HG03064 (cell line): Measurements from ENCODE around the gene CUX1.
"Not testable (repeated sequence)": the region's sequence is repeated elsewhere in the genome, so short reads cannot be mapped to it uniquely, and the experiment has no call there.

Source experiments
- ATAC-seq: cut with Tn5 transposase; IDR thresholded peaks from one replicate; pipeline ENCODE4 v1.9.1; 2021; ENCODE audit warnings: low read depth; ENCODE audit not compliant: unreplicated experiment

CUX1 gene

DNA sequence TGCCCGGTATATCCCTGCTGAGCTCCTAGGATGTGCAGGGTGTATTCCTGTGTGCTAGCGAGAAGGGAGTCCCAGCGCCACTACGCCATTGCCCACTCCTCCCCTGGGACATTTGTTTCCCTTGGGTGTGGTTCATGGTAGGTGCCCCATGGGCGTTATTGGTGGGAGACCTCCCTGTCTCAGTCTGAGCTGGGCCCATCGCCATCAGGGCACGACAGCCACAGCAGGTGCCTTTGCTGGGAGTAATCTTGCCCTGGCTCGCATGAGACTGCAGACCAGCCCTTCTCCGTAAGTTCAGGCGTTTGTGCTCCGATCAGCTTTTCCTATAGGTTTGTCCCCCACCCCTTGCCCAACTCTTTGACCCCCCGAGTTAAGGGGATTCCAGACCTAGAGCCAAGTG lies 332.0 kb downstream of the CUX1 start:
- ATAC-seq, result no peak

DNA sequence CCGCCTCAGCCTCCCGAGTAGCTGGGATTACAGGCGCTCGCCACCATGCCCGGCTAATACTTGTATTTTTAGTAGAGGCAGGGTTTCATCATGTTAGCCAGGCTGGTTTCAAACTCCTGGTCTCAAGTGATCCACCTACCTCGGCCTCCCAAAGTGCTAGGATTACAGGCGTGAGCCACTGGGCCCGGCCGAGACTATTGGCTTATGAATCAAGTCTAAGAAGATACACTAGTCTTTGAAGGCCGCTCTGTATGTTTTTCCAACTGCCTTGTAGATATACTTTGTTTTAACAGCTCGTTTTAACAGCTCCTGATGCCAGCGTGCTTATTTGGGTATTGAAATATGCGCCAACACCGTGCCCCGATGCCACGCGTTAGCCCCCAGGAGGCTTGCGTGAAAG lies 332.8 kb downstream of the CUX1 start:
- no peak for ATAC-seq

DNA sequence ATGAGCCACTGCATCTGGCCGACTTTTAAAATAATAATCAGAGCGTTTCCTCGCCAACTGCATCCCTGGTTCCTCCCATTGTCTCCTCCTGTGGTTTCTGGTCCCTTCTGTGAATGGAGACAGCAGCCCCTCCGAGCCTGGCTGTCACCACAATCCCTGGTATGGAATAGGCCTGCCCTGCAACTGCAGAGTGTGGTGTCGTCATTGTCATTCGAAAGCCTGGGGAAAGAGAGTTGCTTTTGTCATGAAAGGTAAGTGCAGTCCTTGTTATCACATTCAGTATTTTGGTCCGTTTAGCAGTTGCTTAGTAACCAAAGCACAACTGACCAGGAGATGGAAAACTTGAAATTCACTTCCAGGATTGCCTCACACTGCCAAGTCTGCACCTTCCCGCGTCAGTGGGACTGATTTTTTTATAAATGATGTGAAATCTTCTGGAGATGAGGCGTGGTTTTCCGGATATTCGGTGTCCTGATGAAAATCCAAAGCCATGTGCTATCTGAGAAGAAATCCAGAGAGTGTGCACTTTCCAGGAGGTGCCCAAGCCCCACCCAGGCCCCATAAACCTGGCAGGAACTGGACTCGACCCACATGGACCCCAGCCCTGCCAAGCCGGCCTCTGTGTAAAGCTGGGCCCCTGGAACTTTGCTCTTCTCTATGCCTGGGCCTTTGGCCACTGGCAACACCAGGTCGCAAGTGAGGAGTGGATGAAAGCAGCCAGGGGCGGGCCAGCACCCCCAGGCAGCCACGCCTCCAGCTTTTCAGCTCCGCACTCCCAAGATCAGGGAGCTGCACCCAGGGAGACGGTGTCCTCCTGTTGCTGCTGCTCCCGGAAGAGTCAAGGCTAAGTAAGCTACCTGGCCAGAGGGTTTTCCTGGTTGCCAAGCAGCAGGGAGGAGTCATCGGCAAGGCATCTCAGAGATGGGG lies 335.5 kb downstream of the CUX1 start:
- ATAC-seq, result no peak

DNA sequence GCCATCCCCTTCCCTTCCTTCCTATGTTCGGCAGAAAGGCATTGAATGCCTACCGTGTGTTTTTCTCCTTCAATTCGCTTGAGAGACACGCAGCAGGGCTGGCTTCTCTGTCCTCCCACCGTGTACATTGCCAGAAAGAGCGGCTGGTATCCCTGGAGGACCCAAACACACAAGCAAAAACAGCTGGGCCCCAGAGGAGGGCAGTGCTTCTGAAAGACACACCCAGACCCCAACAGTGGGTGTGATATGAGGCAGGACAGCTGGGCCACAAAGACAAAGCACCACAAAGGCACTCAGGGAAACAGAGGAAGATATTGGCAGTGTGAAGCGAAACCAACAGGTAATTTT lies 336.1 kb downstream of the CUX1 start:
- ATAC-seq, result no peak

DNA sequence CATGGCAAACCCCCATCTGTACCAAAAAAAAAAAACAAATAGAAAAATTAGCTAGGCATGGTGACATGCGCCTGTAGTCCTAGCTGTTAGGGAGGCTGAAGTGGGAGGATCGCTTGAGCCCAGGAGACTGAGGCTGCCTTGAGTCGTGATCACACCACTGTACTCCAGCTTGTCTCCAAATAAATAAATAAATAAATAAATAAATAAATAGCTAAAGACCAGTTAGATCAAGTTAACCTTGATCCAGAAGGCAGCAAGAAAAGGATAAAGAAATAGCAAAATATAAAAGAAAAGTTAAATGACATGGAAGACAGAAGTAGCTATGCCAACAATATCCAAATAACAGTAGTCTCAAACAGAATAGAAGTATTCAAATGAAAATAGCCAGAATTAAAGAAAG lies 337.0 kb downstream of the CUX1 start:
- ATAC-seq, result no peak

DNA sequence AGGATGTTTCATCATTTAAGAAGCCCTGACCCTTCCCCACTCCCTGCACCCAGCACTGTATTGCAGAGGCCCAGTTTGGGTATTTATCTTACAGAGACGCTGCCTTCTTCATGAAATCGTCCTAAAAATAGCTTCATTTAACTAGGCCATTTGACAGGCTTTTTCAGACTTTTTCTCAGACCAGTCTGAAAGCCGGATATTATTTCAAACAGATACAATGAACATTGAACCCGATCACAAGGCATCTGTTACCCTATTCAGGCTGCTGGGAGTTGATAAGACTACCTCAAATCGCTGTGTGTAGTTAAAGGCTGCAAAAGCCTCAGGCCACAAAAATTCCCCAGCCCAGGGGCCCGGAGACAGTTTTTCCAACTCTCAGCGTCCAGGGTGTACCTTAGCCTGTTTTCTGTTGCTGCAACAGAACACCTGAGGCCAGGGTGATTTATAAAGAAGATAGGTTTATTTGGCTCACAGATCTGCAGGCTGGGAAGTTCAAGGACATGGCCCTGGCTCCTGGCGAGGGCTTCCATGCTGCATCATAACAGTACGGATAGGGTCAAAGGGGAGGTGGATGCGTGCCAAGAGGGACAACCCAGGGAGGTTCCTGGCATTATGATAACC lies 338.5 kb downstream of the CUX1 start:
- no peak for ATAC-seq

DNA sequence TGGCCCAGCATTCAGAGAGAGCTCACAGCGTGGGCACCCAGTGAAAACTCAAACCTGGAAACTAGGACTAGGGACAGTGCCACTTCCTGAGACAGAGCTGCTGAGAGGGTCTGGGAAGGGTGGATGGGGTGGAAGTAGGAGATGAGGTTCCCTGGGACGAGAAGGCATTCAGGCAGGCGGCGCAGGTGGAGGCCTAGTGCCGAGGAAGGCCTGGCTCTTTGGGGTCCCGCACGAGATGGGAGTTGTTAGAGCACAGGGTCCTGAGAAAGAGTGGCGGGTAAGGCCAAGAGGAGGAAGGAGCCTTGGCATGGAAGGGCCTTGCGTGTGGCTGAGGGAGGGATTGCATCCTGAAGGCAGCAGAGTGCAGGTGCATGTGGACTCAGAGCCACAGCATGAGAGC lies 339.4 kb downstream of the CUX1 start:
- ATAC-seq, result no peak

DNA sequence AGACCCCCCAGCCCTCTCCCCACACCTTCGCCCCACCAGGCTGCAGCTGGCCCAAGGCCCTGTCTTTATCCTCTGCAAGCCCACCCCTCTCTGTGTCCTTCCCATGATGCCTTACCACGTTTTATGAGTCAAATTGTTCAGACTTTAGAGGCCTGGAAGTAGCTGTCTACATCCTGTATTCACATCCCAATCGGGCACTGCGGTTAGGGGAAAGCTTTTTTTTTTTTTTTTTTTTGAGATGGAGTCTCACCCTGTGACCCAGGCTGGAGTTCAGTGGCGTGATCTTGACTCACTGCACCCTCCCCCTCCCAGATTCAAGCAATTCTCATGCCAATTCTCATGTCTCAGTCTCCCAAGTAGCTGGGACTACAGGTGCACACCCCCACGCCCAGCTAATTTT lies 347.7 kb downstream of the CUX1 start:
- ATAC-seq, result no peak

DNA sequence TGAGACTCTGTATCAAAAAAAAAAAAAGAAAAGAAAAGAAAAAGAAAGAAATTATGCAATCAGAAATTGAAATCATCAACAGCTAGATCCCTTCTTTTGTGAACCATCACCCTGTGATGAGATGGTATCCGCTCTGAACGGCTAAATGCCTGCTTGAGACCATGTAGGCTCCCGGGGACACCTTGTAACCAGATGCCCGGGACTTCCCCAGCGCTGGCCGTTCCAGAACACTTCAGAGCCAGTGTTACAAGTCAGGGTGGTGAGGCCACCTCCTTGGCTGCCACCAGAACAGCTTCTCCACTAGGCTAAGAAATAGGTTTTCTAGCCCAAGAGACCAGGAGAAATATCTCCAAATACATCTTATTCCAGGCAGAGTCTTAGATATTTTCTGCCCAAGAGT lies 349.8 kb downstream of the CUX1 start:
- no peak for ATAC-seq

DNA sequence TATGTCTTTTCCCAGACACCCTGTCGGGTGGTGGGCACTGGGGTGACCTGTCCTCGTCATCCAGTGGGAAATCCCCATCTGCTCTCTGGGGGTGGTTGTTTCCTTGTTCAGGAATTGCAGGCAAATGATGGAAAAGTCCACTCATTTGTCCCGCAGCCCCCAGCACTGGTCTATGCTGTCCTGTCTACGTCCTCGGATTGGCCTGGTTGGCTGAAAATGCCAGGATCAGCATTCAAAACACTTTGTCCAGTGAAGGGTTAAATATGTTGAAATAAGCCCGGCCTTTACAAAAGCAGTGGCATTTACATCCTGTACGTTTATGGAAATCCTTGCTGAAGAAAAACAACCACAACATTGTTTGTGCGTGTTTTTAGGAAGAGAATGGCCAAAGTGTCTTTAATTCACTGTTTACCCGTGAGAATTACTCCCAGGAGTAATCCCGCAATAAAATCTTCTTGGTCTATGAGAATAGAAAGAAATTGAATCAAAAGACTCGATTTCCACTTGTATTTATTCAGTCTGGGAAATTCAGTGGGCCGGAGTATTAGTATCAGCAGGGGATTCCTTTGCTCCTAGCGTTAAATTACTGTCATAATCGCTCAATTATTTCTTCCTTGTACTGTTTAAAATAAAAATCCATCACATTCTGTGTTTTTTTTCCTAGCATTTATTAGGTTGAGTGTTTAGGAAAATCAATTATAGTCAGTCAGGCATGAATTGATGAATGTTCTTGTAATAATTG lies 352.4 kb downstream of the CUX1 start:
- no peak for ATAC-seq

DNA sequence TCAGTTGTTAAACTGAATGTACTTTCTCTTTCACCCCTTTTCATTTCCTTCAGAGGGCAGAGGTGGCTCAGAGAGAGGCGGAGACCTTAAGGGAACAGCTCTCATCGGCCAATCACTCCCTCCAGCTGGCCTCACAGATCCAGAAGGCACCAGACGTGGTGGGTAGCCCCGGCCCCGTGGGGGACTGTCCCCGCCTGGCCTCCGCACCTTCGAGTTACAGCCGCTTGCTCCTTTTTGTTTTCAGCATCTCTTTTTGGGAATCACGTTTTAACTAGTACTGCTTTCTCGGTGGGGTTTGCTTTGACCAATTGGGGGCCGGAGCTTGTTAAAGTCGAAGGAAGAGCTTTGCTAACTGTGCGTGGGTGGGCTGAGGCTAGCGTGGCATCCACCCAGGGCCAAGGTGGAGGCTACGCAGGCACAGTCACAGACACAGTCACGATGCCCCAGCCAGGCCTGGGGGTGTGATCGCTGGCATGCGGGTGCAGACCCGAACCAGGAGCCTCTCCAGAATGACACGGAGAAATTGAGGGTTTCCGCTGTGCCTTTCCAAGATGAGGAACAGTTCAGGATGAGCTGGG lies 353.1 kb downstream of the CUX1 start:
- no peak for ATAC-seq

DNA sequence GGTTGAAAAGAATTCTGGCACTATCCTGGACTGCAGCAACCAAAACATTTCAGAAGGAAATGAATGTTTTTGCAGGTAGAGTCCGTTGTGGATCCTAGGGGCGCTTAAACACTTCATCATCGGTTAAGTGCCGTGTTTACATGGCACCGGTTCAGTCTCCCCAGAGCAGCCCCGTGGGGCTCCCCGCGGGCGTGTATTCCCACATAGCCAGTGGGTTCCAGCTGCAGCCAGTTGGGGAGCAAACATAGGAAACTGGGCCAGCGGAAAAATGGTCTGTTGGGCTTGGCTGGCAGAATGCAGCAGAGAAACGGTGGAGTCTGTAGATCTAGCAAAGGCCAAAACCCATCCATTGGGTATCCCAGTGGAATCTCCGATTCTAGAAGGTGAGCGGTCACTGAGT lies 356.2 kb downstream of the CUX1 start:
- no peak for ATAC-seq

DNA sequence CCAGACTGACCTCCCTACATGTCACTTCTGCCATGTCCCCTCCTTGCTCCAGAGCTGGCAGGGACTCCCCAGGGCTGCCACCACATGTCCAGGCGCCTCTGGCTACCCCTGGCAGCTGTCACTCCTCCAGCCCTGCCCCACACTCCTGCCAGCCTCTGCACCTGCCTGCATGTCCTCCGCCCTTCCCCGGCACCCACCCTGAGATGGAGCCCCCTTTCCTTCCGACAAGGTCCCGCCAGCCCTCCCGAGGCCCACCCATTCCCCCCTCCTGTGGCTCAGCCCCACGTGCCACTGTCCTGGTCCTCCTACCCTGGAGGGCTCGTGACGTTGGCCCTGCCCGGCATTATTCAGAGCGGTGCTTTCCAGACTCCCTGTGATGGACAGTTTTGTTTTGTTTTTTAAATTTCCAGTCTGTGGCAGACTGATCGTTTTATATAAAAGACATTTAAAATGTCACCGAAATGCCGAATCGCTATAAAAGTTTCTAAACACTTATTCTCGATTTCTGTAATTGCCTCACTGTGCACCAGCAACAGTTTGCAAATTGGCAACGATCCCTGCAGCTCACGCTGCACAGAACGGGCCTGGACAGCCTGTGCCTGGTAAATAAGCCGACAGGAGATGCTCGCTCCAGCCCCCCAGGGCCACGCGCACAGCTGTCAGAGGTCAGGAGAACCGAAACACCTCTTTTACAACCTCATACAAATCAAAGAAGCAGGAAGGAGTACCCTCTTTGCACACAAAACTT lies 358.2 kb downstream of the CUX1 start:
- ATAC-seq, result no peak

DNA sequence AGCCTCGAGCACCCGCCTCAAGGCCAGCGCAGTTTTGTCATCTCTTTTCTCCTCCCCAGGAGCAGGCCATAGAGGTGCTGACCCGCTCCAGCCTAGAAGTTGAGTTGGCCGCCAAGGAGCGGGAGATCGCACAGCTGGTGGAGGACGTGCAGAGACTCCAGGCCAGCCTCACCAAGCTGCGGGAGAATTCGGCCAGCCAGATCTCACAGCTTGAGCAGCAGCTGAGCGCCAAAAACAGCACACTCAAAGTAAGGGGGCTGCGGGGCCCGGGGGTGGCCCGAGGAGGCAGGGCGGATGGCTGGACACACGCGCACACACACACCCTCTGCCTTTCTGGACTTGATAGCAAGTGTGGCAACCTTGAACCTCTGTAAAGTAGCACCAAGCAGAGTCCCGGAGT lies 361.0 kb downstream of the CUX1 start:
- no peak for ATAC-seq

DNA sequence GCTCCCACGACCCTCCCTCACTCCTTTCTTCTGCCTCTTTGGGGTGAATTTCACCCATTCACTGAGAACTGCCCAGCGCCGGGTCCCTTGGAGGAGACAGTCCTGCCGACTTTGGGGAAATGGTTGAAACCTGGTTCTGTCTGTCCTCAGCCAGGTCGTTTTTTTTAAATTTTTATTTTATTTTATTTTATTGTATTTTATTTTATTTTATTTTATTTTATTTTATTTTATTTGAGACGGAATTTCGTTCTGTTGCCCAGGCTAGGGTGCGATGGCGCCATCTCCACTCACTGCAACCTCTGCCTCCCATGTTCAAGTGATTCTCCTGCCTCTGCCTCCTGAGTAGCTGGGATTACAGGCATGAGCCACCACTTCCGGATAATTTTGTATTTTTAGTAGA lies 363.3 kb downstream of the CUX1 start:
- no peak for ATAC-seq

DNA sequence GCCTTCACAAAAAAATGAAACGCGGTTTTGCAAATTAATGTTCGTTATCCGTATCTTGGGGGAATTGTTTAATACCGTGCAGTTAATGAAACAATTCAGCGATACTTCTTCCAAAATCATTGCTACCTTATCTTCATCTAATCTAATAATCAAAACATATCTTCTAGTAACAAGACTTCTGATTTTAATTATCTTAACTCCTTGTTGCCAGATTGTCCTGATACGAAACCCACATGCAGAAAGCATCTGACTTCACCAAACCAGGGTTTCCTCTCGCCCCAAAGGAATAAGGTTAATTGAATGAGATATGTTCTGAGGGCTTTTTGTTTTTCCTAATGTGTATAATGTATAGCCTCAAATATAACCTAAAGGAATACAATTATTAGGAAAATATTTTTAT lies 364.1 kb downstream of the CUX1 start:
- ATAC-seq, result no peak

DNA sequence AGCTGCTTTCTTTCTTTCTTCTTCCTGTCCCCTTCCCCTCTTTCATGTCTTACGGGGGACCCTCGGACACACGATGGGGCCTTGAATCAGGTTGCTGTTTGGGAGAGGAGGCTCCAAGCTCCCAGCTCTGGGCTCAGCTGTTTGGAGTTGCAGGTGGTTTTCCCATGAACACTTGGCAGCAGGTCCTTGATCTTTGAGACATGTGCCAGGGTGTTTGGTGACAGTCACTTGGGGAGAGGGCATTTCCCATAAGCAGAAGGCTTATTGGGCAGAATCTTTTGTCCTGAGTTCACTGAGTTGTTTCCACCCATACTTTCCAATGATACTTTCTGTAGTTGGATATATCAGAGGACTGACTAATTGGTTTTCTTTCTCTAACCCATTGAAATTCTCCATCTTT lies 364.6 kb downstream of the CUX1 start:
- no peak for ATAC-seq

DNA sequence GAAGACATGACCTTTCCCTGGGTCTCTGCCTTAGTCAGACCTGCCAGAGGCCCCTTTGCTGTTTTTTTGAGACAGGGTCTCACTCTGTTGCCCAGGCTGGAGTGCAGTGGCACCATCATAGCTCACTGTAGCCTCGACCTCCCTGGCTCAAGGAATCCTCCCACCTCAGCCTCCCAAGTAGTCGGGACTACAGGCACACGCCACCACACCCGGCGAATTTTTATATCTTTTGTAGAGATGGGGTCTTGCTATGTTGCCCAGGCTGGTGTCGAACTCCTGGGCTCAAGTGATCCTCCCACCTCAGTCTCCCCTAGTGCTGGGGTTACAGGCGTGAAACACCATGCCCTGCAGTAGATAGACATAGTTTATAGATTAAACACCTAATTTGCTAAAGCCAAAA lies 366.4 kb downstream of the CUX1 start:
- ATAC-seq, result not testable (repeated sequence)

DNA sequence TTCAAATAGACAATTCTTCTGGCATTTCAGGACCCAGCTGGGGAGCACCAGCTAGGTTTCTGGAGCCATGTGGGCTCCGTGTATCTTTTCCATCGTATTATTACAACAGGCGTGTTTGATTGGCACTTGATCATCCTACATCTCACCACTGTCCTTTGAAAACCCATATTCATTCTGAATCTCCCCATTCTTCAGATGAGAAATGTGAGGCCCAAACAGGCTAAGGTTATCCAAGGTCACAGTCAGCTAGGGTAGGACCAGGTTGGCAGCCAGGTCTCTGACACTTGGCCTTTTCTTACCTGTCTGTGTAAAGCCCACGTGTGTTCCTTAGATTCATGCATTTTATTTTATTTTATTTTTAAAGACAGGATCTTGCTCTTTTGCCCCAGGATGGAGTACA lies 366.9 kb downstream of the CUX1 start:
- no peak for ATAC-seq

DNA sequence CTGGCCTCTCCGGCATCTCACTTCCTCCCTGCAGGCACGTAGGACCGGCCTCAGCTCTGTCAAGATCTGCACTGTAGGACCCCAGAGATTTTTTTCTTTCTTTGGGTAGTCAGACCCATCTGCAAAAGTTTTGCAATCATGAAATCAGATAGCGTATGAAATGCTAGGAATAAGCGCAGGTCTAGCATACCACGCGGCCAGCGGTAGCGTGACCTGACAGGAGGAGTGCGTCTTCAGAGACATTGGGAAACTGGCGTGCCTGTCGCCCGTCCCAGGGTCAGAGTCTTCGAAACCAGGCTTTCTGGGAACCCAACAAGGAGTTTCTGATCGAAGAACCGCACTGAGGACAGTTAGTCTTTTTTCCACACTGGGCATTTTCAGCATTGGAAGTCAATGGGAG lies 368.4 kb downstream of the CUX1 start:
- ATAC-seq, result no peak

DNA sequence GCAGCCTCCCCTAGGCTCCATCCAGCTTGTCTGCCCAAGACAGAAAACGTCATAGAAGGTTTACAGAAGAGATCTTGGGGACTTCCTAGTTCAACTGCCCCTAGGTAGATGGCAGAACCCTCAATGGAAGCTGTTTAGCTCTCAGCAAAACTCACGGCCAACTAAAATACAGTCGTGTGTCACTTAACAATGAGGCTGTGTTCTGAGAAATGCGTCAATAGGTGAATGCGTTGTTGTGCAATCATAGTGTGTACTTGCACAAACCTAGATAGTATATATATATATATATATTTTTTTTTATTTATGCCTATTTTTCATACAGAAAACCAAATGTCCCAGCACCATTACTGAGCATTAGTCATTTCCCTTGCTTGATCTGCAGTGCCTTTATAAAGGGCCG lies 368.9 kb downstream of the CUX1 start:
- ATAC-seq, result no peak
